HG02610 (cell line): ENCODE results near the gene POLR1G.

Experiments
- ATAC-seq: cut with Tn5 transposase; IDR thresholded peaks from one replicate; pipeline ENCODE4 v1.9.1; 2021; ENCODE audit warnings: mild to moderate bottlenecking, moderate library complexity; ENCODE audit not compliant: unreplicated experiment

The POLR1G gene

GRCh38 chr19:45443462-45444317 is 37.2 kb downstream of the POLR1G start:
- peak; percentile 32 for ATAC-seq

GRCh38 chr19:45444318-45445041 is 38.0 kb downstream of the POLR1G start:
- peak; percentile 39 for ATAC-seq

- no peak for ATAC-seq
Measured at GRCh38 chr19:45445139-45445538, 38.7 kb downstream of the POLR1G start.

- ATAC-seq: no peak
Measured at GRCh38 chr19:45446295-45446694, 39.9 kb downstream of the POLR1G start.

- ATAC-seq: no peak
Measured at GRCh38 chr19:45446944-45447343, 40.5 kb downstream of the POLR1G start.

- no peak for ATAC-seq
Measured at GRCh38 chr19:45448425-45448756, 41.9 kb downstream of the POLR1G start.

- ATAC-seq: no peak
Measured at GRCh38 chr19:45448887-45449299, 42.4 kb downstream of the POLR1G start.

GRCh38 chr19:45450012-45450333 is 43.5 kb downstream of the POLR1G start:
- no peak for ATAC-seq

- ATAC-seq: no peak
Measured at GRCh38 chr19:45451131-45451849, 44.8 kb downstream of the POLR1G start.

- ATAC-seq: no peak
Measured at GRCh38 chr19:45451850-45452387, 45.5 kb downstream of the POLR1G start.

GRCh38 chr19:45455707-45456499 is 49.5 kb downstream of the POLR1G start:
- peak; percentile 42 for ATAC-seq

GRCh38 chr19:45456500-45456815 is 50.0 kb downstream of the POLR1G start:
- ATAC-seq: no peak

GRCh38 chr19:45457776-45458175 is 51.3 kb downstream of the POLR1G start:
- no peak for ATAC-seq
